Measurements from ENCODE around the gene SPSB4. TPM values are rescaled to one million over a fixed set of nuclear protein-coding genes. Genes with fewer than 3 reads are reported as not detected.
"Not testable (repeated sequence)": the region's sequence is repeated elsewhere in the genome, so short reads cannot be mapped to it uniquely, and the experiment has no call there.

SPSB4 gene
- total RNA-seq, 1 donor from 2014 or later = 0.98 TPM

DNA sequence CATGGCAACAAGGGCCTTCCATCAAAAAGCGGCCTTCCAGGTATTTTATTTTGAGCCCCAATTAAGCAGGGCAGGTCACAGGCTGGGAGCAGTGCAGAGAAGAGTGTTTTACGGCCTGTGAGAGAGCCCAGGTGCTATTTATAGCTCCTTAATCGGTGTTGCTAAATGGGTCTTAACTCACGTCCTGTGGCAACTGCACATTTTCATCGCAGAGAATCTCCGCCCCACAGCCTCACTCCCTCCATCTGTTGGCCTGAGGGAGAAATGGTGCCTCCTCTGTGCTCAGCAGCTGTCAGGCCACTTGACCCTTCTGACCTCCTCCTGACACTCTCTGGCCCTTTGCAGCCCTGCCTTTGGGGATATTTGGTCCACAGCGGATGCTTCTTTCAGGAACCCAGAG lies 58.6 kb downstream of the SPSB4 start:
- Histone ChIP-seq H3K27me3 (no peaks in the 10 kb centered on the region), H3K27ac (no peak overlapping the region), H3K4me3 (no peak overlapping the region), H3K36me3 (no peaks in the 10 kb centered on the region), H3K4me1 (no peaks in the 10 kb centered on the region), H3K9me3 (no peaks in the 10 kb centered on the region)
- DNase-seq (ENCODE audit: extremely low spot score in 2 of 2) = peak in 1 of 2 donors; percentile 31
- TF ChIP-seq CTCF (IDR thresholded peaks at IDR 0.05) (no peak), POLR2AphosphoS5 (IDR thresholded peaks at IDR 0.05; ENCODE audit: insufficient read depth in 1 of 2, low read depth in 1 of 2) (no peak), POLR2A (IDR thresholded peaks at IDR 0.05) (no peak)
- intact Hi-C loops (cut with DNase I) = loop anchor here (10.0 kb wide), 1 partner anchor 75 kb away; no protein-coding TSS in a partner anchor

- peak in 1 of 2 donors; percentile 49 for DNase-seq (ENCODE audit: extremely low spot score in 2 of 2)
- Histone ChIP-seq H3K27me3 (no peaks in the 10 kb centered on the region), H3K27ac (no peak overlapping the region), H3K36me3 (no peaks in the 10 kb centered on the region), H3K4me1 (no peaks in the 10 kb centered on the region), H3K9me3 (no peaks in the 10 kb centered on the region), H3K4me3 (no peak overlapping the region)
- intact Hi-C loops (cut with DNase I) = no loop called here
- TF ChIP-seq CTCF (IDR thresholded peaks at IDR 0.05) (no peak), POLR2AphosphoS5 (IDR thresholded peaks at IDR 0.05; ENCODE audit: insufficient read depth in 1 of 2, low read depth in 1 of 2) (no peak), POLR2A (IDR thresholded peaks at IDR 0.05) (no peak)
Measured at GRCh38 chr3:141110322-141110721, 59.2 kb downstream of the SPSB4 start.

- Histone ChIP-seq H3K4me3 (no peak overlapping the region), H3K4me1 (no peaks in the 10 kb centered on the region), H3K27ac (no peak overlapping the region), H3K9me3 (no peaks in the 10 kb centered on the region), H3K27me3 (no peaks in the 10 kb centered on the region), H3K36me3 (no peaks in the 10 kb centered on the region)
- TF ChIP-seq POLR2AphosphoS5 (IDR thresholded peaks at IDR 0.05; ENCODE audit: insufficient read depth in 1 of 2, low read depth in 1 of 2) (no peak), POLR2A (IDR thresholded peaks at IDR 0.05) (no peak), CTCF (IDR thresholded peaks at IDR 0.05) (no peak)
- peak; percentile 58 to 65 for DNase-seq (ENCODE audit: extremely low spot score in 2 of 2)
- intact Hi-C loops (cut with DNase I) = no loop called here
Measured at GRCh38 chr3:141111364-141112155, 60.4 kb downstream of the SPSB4 start.

- intact Hi-C loops (cut with DNase I) = no loop called here
- Histone ChIP-seq H3K4me3 (no peak overlapping the region), H3K9me3 (no peaks in the 10 kb centered on the region), H3K4me1 (no peaks in the 10 kb centered on the region), H3K27me3 (no peaks in the 10 kb centered on the region), H3K36me3 (no peaks in the 10 kb centered on the region), H3K27ac (no peak overlapping the region)
- TF ChIP-seq CTCF (IDR thresholded peaks at IDR 0.05) (no peak), POLR2A (IDR thresholded peaks at IDR 0.05) (no peak), POLR2AphosphoS5 (IDR thresholded peaks at IDR 0.05; ENCODE audit: insufficient read depth in 1 of 2, low read depth in 1 of 2) (no peak)
- DNase-seq (ENCODE audit: extremely low spot score in 2 of 2) = peak; percentile 40 to 52
Measured at GRCh38 chr3:141112686-141113297, 61.6 kb downstream of the SPSB4 start.

DNA sequence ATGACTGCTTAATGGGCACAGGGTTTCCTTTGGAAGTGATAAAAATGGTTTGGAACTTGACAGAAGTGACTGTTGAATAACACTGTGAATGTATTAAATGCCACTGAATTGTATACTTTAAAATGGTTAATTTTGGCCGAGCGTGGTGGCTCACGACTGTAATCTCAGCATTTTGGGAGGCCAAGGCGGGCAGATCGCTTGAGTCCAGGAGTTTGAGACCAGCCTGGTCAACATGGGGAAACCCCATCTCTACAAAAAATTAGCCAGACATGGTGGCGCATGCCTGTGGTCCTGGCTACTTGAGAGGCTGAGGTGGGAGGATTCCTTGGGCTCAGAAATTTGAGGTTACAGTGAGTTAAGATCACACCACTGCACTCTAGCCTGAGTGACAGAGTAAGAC lies 62.5 kb downstream of the SPSB4 start:
- peak in 1 of 2 donors; percentile 16 for DNase-seq (ENCODE audit: extremely low spot score in 2 of 2)
- H3K36me3 ChIP-seq; H3K27ac ChIP-seq; H3K9me3 ChIP-seq; H3K4me1 ChIP-seq; intact Hi-C loops (cut with DNase I); H3K4me3 ChIP-seq; H3K27me3 ChIP-seq: not testable (repeated sequence)

Measured in vagina (tissue), 2 donors.